SU-DHL-6 (cell line): ENCODE data around the gene PPP2R2B.

Experiments
- H2AFZ ChIP-seq: fragments of 200-600 bp; sonication (generic); 2 replicates; pipeline ENCODE4 v1.6.1; 2014; ENCODE audit warnings: low read depth, mild to moderate bottlenecking, moderate library complexity, mixed read lengths, antibody characterized with exemption, low read length; ENCODE audit not compliant: severe bottlenecking
- H3F3A ChIP-seq: fragments of 200-600 bp; shearing (Covaris generic); 2 replicates; pipeline ENCODE4 v1.6.0; 2016; ENCODE audit warnings: antibody characterized with exemption, mild to moderate bottlenecking; ENCODE audit not compliant: insufficient read depth
- H3K27ac ChIP-seq: fragments of 200-600 bp; sonication (generic); 2 replicates; pipeline ENCODE4 v1.5.1; 2016; ENCODE audit warnings: low read depth, mild to moderate bottlenecking, low read length, moderate library complexity, mixed read lengths
- H3K27me3 ChIP-seq: fragments of 200-600 bp; sonication (generic), shearing (Covaris generic); 2 replicates; pipeline ENCODE4 v1.6.0; 2014; ENCODE audit warnings: mild to moderate bottlenecking, low read length
- H3K36me3 ChIP-seq: fragments of 200-600 bp; sonication (generic); 2 replicates; pipeline ENCODE4 v1.6.1; 2014; ENCODE audit warnings: mild to moderate bottlenecking, low read length, mixed read lengths
- H3K4me2 ChIP-seq: fragments of 300-600, 200-600 bp; shearing (Covaris generic), sonication (generic); 2 replicates; pipeline ENCODE4 v1.6.0; 2014; ENCODE audit warnings: low read length, low read depth, mild to moderate bottlenecking; ENCODE audit not compliant: poor library complexity, severe bottlenecking
- H3K4me3 ChIP-seq: fragments of 200-600 bp; sonication (generic); 2 replicates; pipeline ENCODE4 v1.5.1; 2014; ENCODE audit warnings: antibody characterized with exemption, low read length, mild to moderate bottlenecking, mixed read lengths; ENCODE audit not compliant: insufficient read depth, poor library complexity, severe bottlenecking
- H3K79me2 ChIP-seq: fragments of 200-600 bp; sonication (generic); 2 replicates; pipeline ENCODE4 v1.6.1; 2014; ENCODE audit warnings: mild to moderate bottlenecking, low read length, moderate library complexity; ENCODE audit not compliant: insufficient read depth
- H3K9ac ChIP-seq: fragments of 200-600 bp; sonication (generic); 2 replicates; pipeline ENCODE4 v1.7.0; 2014; ENCODE audit warnings: mild to moderate bottlenecking, low read length
- H3K9me2 ChIP-seq: fragments of 200-600 bp; sonication (generic); replicated peaks from 2 replicates; pipeline ENCODE4 v1.6.1; 2014; ENCODE audit warnings: low read length; ENCODE audit not compliant: insufficient read depth
- H3K9me3 ChIP-seq: fragments of 200-600 bp; sonication (generic); 2 replicates; pipeline ENCODE4 v1.6.1; 2014; ENCODE audit warnings: low read length, mixed read lengths; ENCODE audit not compliant: insufficient read depth
- H4K20me1 ChIP-seq: fragments of 200-600 bp; sonication (generic); 2 replicates; pipeline ENCODE4 v1.6.1; 2014; ENCODE audit warnings: low read depth, mild to moderate bottlenecking, antibody characterized with exemption, low read length, moderate library complexity, mixed read lengths
- EZH2phosphoT487 ChIP-seq: fragments of 200-600 bp; sonication (generic), shearing (Covaris generic); conservative IDR thresholded peaks from 2 replicates; pipeline ENCODE4 v1.6.1; 2018; ENCODE audit warnings: mild to moderate bottlenecking, antibody characterized with exemption, low read length, moderate library complexity, mixed read lengths
- TF ChIP-seq, protein P1 (sequence below): fragments of 200-600 bp; sonication (generic); IDR thresholded peaks from one replicate; pipeline ENCODE4 v1.5.1; 2017; ENCODE audit warnings: antibody characterized with exemption, mild to moderate bottlenecking, low read length, moderate library complexity; ENCODE audit not compliant: insufficient read depth, poor library complexity, severe bottlenecking

The PPP2R2B gene

DNA sequence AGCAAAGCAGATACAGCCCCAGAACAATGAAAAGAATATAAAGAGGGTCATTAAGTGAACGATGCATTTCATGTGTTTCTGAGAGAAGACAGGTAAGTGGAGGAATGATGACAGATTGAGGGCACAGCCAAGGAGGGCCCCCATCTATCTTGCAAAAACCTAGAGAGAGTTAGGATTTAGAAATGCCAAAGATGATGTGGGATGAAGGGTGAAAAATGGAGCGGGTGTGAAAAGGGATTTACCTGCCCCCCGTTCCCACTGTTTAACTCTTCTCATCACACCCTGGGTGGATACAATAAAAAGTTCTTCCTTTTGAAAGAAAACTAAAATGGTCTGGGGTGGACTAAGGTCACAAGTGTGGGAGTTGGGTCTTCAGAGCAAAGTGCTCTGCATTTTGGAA is 18.5 kb upstream of the PPP2R2B start:
- no peak overlapping the region for H3K9ac ChIP-seq
- TF ChIP-seq EZH2phosphoT487 = no peak
- TF ChIP-seq, protein P1, sequence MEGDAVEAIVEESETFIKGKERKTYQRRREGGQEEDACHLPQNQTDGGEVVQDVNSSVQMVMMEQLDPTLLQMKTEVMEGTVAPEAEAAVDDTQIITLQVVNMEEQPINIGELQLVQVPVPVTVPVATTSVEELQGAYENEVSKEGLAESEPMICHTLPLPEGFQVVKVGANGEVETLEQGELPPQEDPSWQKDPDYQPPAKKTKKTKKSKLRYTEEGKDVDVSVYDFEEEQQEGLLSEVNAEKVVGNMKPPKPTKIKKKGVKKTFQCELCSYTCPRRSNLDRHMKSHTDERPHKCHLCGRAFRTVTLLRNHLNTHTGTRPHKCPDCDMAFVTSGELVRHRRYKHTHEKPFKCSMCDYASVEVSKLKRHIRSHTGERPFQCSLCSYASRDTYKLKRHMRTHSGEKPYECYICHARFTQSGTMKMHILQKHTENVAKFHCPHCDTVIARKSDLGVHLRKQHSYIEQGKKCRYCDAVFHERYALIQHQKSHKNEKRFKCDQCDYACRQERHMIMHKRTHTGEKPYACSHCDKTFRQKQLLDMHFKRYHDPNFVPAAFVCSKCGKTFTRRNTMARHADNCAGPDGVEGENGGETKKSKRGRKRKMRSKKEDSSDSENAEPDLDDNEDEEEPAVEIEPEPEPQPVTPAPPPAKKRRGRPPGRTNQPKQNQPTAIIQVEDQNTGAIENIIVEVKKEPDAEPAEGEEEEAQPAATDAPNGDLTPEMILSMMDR = no peak
- H3K79me2 ChIP-seq = no peaks in the 10 kb centered on the region
- no peaks in the 10 kb centered on the region for H3K27me3 ChIP-seq
- H3K27ac ChIP-seq = no peak overlapping the region
- H3K9me3 ChIP-seq = no peaks in the 10 kb centered on the region
- H3K4me2 ChIP-seq = no peak overlapping the region
- no peak overlapping the region for H2AFZ ChIP-seq
- H3K36me3 ChIP-seq = no peaks in the 10 kb centered on the region
- no peaks in the 10 kb centered on the region for H3K9me2 ChIP-seq
- H4K20me1 ChIP-seq = no peaks in the 10 kb centered on the region
- H3F3A ChIP-seq = no peaks in the 10 kb centered on the region
- H3K4me3 ChIP-seq = no peak overlapping the region

DNA sequence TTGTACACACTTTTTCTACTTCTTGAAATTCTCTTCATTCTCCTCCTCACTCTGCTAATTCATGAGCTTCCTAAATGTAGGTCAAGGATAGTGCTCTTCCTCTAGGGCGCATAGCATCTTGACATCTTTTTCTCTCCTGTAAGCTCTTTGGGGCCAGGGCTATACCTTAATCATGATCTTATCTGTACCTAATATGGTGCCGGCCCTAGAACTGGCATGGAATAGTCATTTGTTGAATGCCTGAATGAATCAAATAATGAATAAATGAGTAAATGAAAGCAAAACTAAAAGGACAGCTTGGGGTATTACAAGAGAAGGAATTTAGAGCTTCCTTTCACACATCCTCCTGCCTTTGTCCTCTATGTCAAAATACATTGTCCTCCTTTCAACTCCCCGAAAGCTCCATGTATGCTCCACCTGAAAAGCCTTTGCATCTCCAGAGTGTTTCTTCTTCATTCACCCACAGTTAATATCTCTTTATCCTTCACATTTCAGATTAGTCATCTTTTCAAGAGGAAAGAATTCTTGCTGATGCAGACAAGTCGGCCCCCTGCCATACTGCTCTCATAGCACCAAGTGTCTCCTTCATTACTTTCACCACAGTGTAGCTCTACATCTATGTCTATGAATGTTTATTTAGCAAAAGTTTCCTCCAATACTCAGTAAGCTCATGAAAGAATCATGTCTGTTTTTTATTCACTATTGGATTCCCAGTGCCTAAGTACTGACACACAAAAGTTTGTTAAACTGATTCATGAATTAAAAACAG is 16.4 kb upstream of the PPP2R2B start:
- Histone ChIP-seq H2AFZ (no peak overlapping the region), H3K9me3 (no peaks in the 10 kb centered on the region), H3K36me3 (no peaks in the 10 kb centered on the region), H3K4me2 (no peak overlapping the region), H4K20me1 (no peaks in the 10 kb centered on the region), H3K27ac (no peak overlapping the region), H3K9ac (no peak overlapping the region), H3K27me3 (no peaks in the 10 kb centered on the region), H3K79me2 (no peaks in the 10 kb centered on the region), H3F3A (no peaks in the 10 kb centered on the region), H3K9me2 (no peaks in the 10 kb centered on the region), H3K4me3 (no peak overlapping the region)
- no peak for TF ChIP-seq EZH2phosphoT487
- TF ChIP-seq, protein P1 = no peak

DNA sequence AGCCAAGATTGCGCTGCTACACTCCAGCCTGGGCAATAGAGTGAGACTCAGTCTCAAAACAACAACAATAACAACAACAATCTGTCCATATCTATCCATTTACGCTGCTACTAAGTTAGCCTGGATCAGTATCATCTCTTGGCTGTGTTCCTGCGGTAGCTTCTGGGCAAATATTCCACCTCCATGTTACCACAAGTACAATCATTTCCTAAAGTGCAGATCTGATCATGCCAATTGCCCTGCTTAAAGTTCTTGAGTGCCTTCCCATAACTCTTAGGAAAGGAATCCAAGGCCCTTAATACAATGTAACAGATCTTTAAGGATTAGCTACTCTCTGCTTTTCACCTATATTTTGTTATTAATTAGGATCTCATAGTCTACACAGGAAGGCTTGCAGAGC is 15.4 kb upstream of the PPP2R2B start:
- no peaks in the 10 kb centered on the region for H3K79me2 ChIP-seq
- TF ChIP-seq EZH2phosphoT487 = no peak
- TF ChIP-seq, protein P1 = no peak

More for the DNA sequence above, 15.4 kb upstream of the PPP2R2B start:
- no peaks in the 10 kb centered on the region for H3K27me3 ChIP-seq
- H3K27ac ChIP-seq = no peak overlapping the region
- H2AFZ ChIP-seq = no peak overlapping the region
- no peak overlapping the region for H3K9ac ChIP-seq
- no peaks in the 10 kb centered on the region for H3K36me3 ChIP-seq
- no peaks in the 10 kb centered on the region for H3K9me2 ChIP-seq
- no peaks in the 10 kb centered on the region for H3K9me3 ChIP-seq
- no peaks in the 10 kb centered on the region for H4K20me1 ChIP-seq
- H3F3A ChIP-seq = no peaks in the 10 kb centered on the region
- H3K4me3 ChIP-seq = no peak overlapping the region
- H3K4me2 ChIP-seq = no peak overlapping the region
